GM13977 (cell line): ENCODE results near the gene POLN.
"Not testable (repeated sequence)": the region's sequence is repeated elsewhere in the genome, so short reads cannot be mapped to it uniquely, and the experiment has no call there.

Experiments
- DNase-seq: peaks from one replicate; pipeline ENCODE4 v3.0.0; 2012; ENCODE audit warnings: low spot score
- CTCF ChIP-seq: IDR thresholded peaks from 2 replicates; pipeline ENCODE4 v1.5.1; 2012; ENCODE audit warnings: mild to moderate bottlenecking, control low read depth; ENCODE audit not compliant: insufficient read depth; ENCODE audit errors: extremely low read depth, missing control alignments
- in situ Hi-C: fragments of 300-500 bp; cut with MboI; formaldehyde crosslinking; loops from one replicate; pipeline ENCODE4 v1.12.0; 2022; ENCODE audit warnings: low sequenced_read_pairs, low pct_unique_long_range_greater_than_20kb, mixed read lengths, inconsistent platforms; ENCODE audit not compliant: unreplicated experiment

Gene POLN

GRCh38 chr4:2231082-2231481, 10.8 kb downstream of the POLN start:
- no peak for DNase-seq
- TF ChIP-seq CTCF, result no peak
- in situ Hi-C loops, result no loop called here

- no peak for TF ChIP-seq CTCF
- in situ Hi-C loops, result no loop called here
- DNase-seq, result no peak
Observed at GRCh38 chr4:2226261-2226660, 15.7 kb downstream of the POLN start.

- TF ChIP-seq CTCF, result no peak
- in situ Hi-C loops, result no loop called here
- no peak for DNase-seq
Observed at GRCh38 chr4:2222838-2223237, 19.1 kb downstream of the POLN start.

- DNase-seq, in situ Hi-C loops: not testable (repeated sequence)
Observed at GRCh38 chr4:2221378-2221777, 20.5 kb downstream of the POLN start.

- TF ChIP-seq CTCF, result peak; percentile 91
- in situ Hi-C loops, result no loop called here
- DNase-seq, result peak; percentile 60
Observed at GRCh38 chr4:2220016-2220630, 21.8 kb downstream of the POLN start.

GRCh38 chr4:2219233-2219760, 22.6 kb downstream of the POLN start:
- DNase-seq, result no peak
- no peak for TF ChIP-seq CTCF
- in situ Hi-C loops, result no loop called here

GRCh38 chr4:2218436-2218835, 23.5 kb downstream of the POLN start:
- no peak for DNase-seq
- in situ Hi-C loops, result no loop called here
- no peak for TF ChIP-seq CTCF
